Ecto neural progenitor cell (in vitro differentiated cells): Measurements from ENCODE around the gene TBC1D4.
"Not testable (repeated sequence)": the region's sequence is repeated elsewhere in the genome, so short reads cannot be mapped to it uniquely, and the experiment has no call there.

ENCODE experiments used
- DNase-seq: peaks from one replicate; pipeline ENCODE4 v3.0.0-alpha.2; 2018; ENCODE audit warnings: low spot score

TBC1D4 gene

GRCh38 chr13:75319254-75319653 is 162.7 kb downstream of the TBC1D4 start:
- no peak for DNase-seq

GRCh38 chr13:75318138-75318833 is 163.7 kb downstream of the TBC1D4 start:
- DNase-seq: no peak

GRCh38 chr13:75316427-75316826 is 165.5 kb downstream of the TBC1D4 start:
- no peak for DNase-seq

GRCh38 chr13:75312884-75313520 is 169.0 kb downstream of the TBC1D4 start:
- no peak for DNase-seq

- DNase-seq: no peak
Observed at GRCh38 chr13:75309981-75310580, 171.9 kb downstream of the TBC1D4 start.

- DNase-seq: no peak
Observed at GRCh38 chr13:75308222-75308621, 173.7 kb downstream of the TBC1D4 start.

- DNase-seq: no peak
Observed at GRCh38 chr13:75307370-75307949, 174.5 kb downstream of the TBC1D4 start.

GRCh38 chr13:75306967-75307366 is 175.0 kb downstream of the TBC1D4 start:
- not testable (repeated sequence) for DNase-seq

GRCh38 chr13:75305059-75305458 is 176.9 kb downstream of the TBC1D4 start:
- no peak for DNase-seq

GRCh38 chr13:75303263-75303662 is 178.7 kb downstream of the TBC1D4 start:
- DNase-seq: no peak

GRCh38 chr13:75302071-75302698 is 179.8 kb downstream of the TBC1D4 start:
- DNase-seq: no peak

- no peak for DNase-seq
Observed at GRCh38 chr13:75299913-75300862, 181.8 kb downstream of the TBC1D4 start.

GRCh38 chr13:75299246-75299645 is 182.7 kb downstream of the TBC1D4 start:
- DNase-seq: no peak

- DNase-seq: no peak
Observed at GRCh38 chr13:75296641-75297040, 185.3 kb downstream of the TBC1D4 start.

GRCh38 chr13:75295201-75295600 is 186.8 kb downstream of the TBC1D4 start:
- no peak for DNase-seq

- DNase-seq: no peak
Observed at GRCh38 chr13:75294110-75294509, 187.9 kb downstream of the TBC1D4 start.

- DNase-seq: no peak
Observed at GRCh38 chr13:75285310-75285709, 196.7 kb downstream of the TBC1D4 start.

GRCh38 chr13:75279834-75280369 is 202.1 kb downstream of the TBC1D4 start:
- DNase-seq: no peak

GRCh38 chr13:75273695-75274094 is 208.3 kb downstream of the TBC1D4 start:
- DNase-seq: not testable (repeated sequence)

- DNase-seq: no peak
Observed at GRCh38 chr13:75271846-75272245, 210.1 kb downstream of the TBC1D4 start.

- not testable (repeated sequence) for DNase-seq
Observed at GRCh38 chr13:75268481-75268880, 213.5 kb downstream of the TBC1D4 start.
